Left lung (tissue), 10 donors: Measurements from ENCODE around the gene NEK8. TPM values are rescaled to one million over a fixed set of nuclear protein-coding genes. Genes with fewer than 3 reads are reported as not detected.
"Not testable (repeated sequence)": the region's sequence is repeated elsewhere in the genome, so short reads cannot be mapped to it uniquely, and the experiment has no call there.

Experiments used
- ATAC-seq: fragments of 200-7000 bp; cut with Tn5 transposase; one replicate; pipeline ENCODE4 v1.9.1; 2020; ENCODE audit warnings: moderate library complexity
- DNase-seq, 4 donors: peaks; one replicate each; pipeline ENCODE4 v3.0.0-alpha.2; 2013 to 2020
- H3K27ac ChIP-seq, 2 donors: fragments of 200-600 bp; sonication (generic) in 1 of 2; one replicate each; pipeline versions ENCODE4 v1.5.0 to v1.8.0; 2020 to 2021
- H3K27me3 ChIP-seq, 2 donors: fragments of 200-600 bp; sonication (generic) in 1 of 2; one replicate each; pipeline versions ENCODE4 v1.5.0 to v1.8.0; 2020 to 2021
- H3K36me3 ChIP-seq, 2 donors: fragments of 200-600 bp; sonication (generic) in 1 of 2; one replicate each; pipeline versions ENCODE4 v1.5.0 to v1.8.0; 2020 to 2021
- H3K4me1 ChIP-seq, 2 donors: fragments of 200-600 bp; one replicate each; pipeline ENCODE4 v1.8.0; 2021
- H3K4me3 ChIP-seq, 2 donors: fragments of 200-600 bp; sonication (generic) in 1 of 2; one replicate each; pipeline versions ENCODE4 v1.5.0 to v1.8.0; 2020 to 2021; ENCODE audit warnings: mild to moderate bottlenecking in 1 of 2
- H3K9me3 ChIP-seq, 2 donors: fragments of 200-600 bp; sonication (generic) in 1 of 2; one replicate each; pipeline versions ENCODE4 v1.5.0 to v1.8.0; 2020 to 2021
- CTCF ChIP-seq, 2 donors: fragments of 200-600 bp; sonication (generic) in 1 of 2; IDR thresholded peaks; one replicate each; pipeline versions ENCODE4 v1.5.0 to v1.8.0; 2021; ENCODE audit warnings: antibody characterized with exemption in 2 of 2
- intact Hi-C, 2 donors: fragments of 100-400 bp; cut with DNase I; formaldehyde crosslinking; loops; one replicate each; pipeline versions ENCODE4 v1.11.2 to v1.14.2; 2022
- polyA plus RNA-seq, 6 donors: library from polyadenylated mRNA; unstranded; fragments of 120-200 nt; gene quantifications; one replicate each; pipeline ENCODE4 v1.2.1, GENCODE V29; 2013; ENCODE audit not compliant: insufficient read length in 6 of 6
- total RNA-seq, 2 donors: library from RNA; stranded (reverse); fragmentation: NEBNext Ultra II Directional; extraction: Animal tissue kit (Norgen Biotek cat#: 25700); gene quantifications; one replicate each; pipeline ENCODE4 v1.2.1, GENCODE V29; 2021
- donor health status: DM: no; HTN: yes; CAD: no.
- donor health status: DM: no; HTN: no; CAD: no.

Gene NEK8
- total and polyA plus RNA-seq, 8 donors: 5.6 to 8.1 (median 7.2) TPM

GRCh38 chr17:28735242-28735722, 6.7 kb downstream of the NEK8 start:
- Histone ChIP-seq H3K4me3 (no peak overlapping the region), H3K27me3 (no peaks in the 10 kb centered on the region), H3K4me1 (no peaks in the 10 kb centered on the region), H3K36me3 (peaks cover 0 to 4% of the 10 kb centered on the region in 2 donors), H3K27ac (no peak overlapping the region), H3K9me3 (no peaks in the 10 kb centered on the region)
- intact Hi-C loops: no loop called here
- ATAC-seq: peak; percentile 67
- no peak for DNase-seq
- no peak for TF ChIP-seq CTCF (IDR thresholded peaks at IDR 0.05)

- H3K4me1 ChIP-seq, H3K9me3 ChIP-seq, DNase-seq, intact Hi-C loops, H3K36me3 ChIP-seq, H3K27ac ChIP-seq, ATAC-seq, H3K27me3 ChIP-seq, H3K4me3 ChIP-seq: not testable (repeated sequence)
These were observed 7.6 kb downstream of the NEK8 start for GRCh38 chr17:28735913-28736769.

GRCh38 chr17:28737316-28737715, 8.7 kb downstream of the NEK8 start:
- intact Hi-C loops: no loop called here
- H3K4me3 ChIP-seq: no peak overlapping the region
- no peak for ATAC-seq
- H3K27ac ChIP-seq: no peak overlapping the region
- DNase-seq: no peak
- no peak for TF ChIP-seq CTCF (IDR thresholded peaks at IDR 0.05)
- H3K9me3 ChIP-seq: no peaks in the 10 kb centered on the region
- H3K36me3 ChIP-seq: peaks cover 0 to 4% of the 10 kb centered on the region in 2 donors
- peaks cover 0 to 10% of the 10 kb centered on the region in 2 donors for H3K4me1 ChIP-seq
- no peaks in the 10 kb centered on the region for H3K27me3 ChIP-seq

GRCh38 chr17:28737770-28738679, 9.4 kb downstream of the NEK8 start:
- Histone ChIP-seq H3K36me3 (peaks cover 0 to 4% of the 10 kb centered on the region in 2 donors), H3K27me3 (no peaks in the 10 kb centered on the region), H3K4me1 (peaks cover 0 to 16% of the 10 kb centered on the region in 2 donors), H3K9me3 (no peaks in the 10 kb centered on the region), H3K27ac (no peak overlapping the region), H3K4me3 (no peak overlapping the region)
- intact Hi-C loops: no loop called here
- TF ChIP-seq CTCF (IDR thresholded peaks at IDR 0.05): no peak
- ATAC-seq (no peak), DNase-seq (no peak)

GRCh38 chr17:28738680-28739384, 10.2 kb downstream of the NEK8 start:
- Histone ChIP-seq H3K27me3 (no peaks in the 10 kb centered on the region), H3K27ac (no peak overlapping the region), H3K4me1 (peaks cover 5 to 21% of the 10 kb centered on the region in 2 donors), H3K4me3 (no peak overlapping the region), H3K9me3 (no peaks in the 10 kb centered on the region), H3K36me3 (peaks cover 0 to 4% of the 10 kb centered on the region in 2 donors)
- DNase-seq: no peak
- ATAC-seq: no peak
- intact Hi-C loops: no loop called here
- TF ChIP-seq CTCF (IDR thresholded peaks at IDR 0.05): no peak
